ENCODE data around the gene THAP4. TPM values are rescaled to one million over a fixed set of nuclear protein-coding genes. Genes with fewer than 3 reads are reported as not detected.

THAP4 gene
- total RNA-seq, 3 donors from 2014 or later: 35.3 to 45.9 (median 38.1) TPM

- H3K36me3 ChIP-seq: no peaks in the 10 kb centered on the region
- no peaks in the 10 kb centered on the region for H3K4me1 ChIP-seq
- H3K27me3 ChIP-seq: no peaks in the 10 kb centered on the region
- no peak overlapping the region for H3K4me3 ChIP-seq
- no peaks in the 10 kb centered on the region for H3K9me3 ChIP-seq
- TF ChIP-seq CTCF (IDR thresholded peaks at IDR 0.05) (no peak), POLR2AphosphoS5 (IDR thresholded peaks at IDR 0.05) (no peak), POLR2A (IDR thresholded peaks at IDR 0.05) (no peak)
- intact Hi-C loops (cut with DNase I; ENCODE audit: low total_unique reads): no loop called here
- no peak overlapping the region for H3K27ac ChIP-seq
- no peak for DNase-seq (ENCODE audit: low spot score in 2 of 2)
Measured at GRCh38 chr2:241652722-241653121, 15.8 kb upstream of the THAP4 start.

- H3K4me3 ChIP-seq: no peak overlapping the region
- no peaks in the 10 kb centered on the region for H3K4me1 ChIP-seq
- H3K27ac ChIP-seq: no peak overlapping the region
- H3K36me3 ChIP-seq: no peaks in the 10 kb centered on the region
- TF ChIP-seq CTCF (IDR thresholded peaks at IDR 0.05): no peak
- no peak for TF ChIP-seq POLR2A (IDR thresholded peaks at IDR 0.05)
- no peak for TF ChIP-seq POLR2AphosphoS5 (IDR thresholded peaks at IDR 0.05)
- no peak for DNase-seq (ENCODE audit: low spot score in 2 of 2)
- intact Hi-C loops (cut with DNase I; ENCODE audit: low total_unique reads): no loop called here
- no peaks in the 10 kb centered on the region for H3K27me3 ChIP-seq
- no peaks in the 10 kb centered on the region for H3K9me3 ChIP-seq
Measured at GRCh38 chr2:241652142-241652541, 15.2 kb upstream of the THAP4 start.

- no peaks in the 10 kb centered on the region for H3K9me3 ChIP-seq
- H3K36me3 ChIP-seq: no peaks in the 10 kb centered on the region
- H3K4me3 ChIP-seq: no peak overlapping the region
- DNase-seq (ENCODE audit: low spot score in 2 of 2): no peak
- no peak for TF ChIP-seq POLR2A (IDR thresholded peaks at IDR 0.05)
- no peak for TF ChIP-seq POLR2AphosphoS5 (IDR thresholded peaks at IDR 0.05)
- TF ChIP-seq CTCF (IDR thresholded peaks at IDR 0.05): no peak
- H3K4me1 ChIP-seq: no peaks in the 10 kb centered on the region
- intact Hi-C loops (cut with DNase I; ENCODE audit: low total_unique reads): no loop called here
- H3K27me3 ChIP-seq: no peaks in the 10 kb centered on the region
- H3K27ac ChIP-seq: no peak overlapping the region
Measured at GRCh38 chr2:241649927-241650326, 13.0 kb upstream of the THAP4 start.

GRCh38 chr2:241649404-241649803, 12.4 kb upstream of the THAP4 start:
- Histone ChIP-seq H3K36me3 (no peaks in the 10 kb centered on the region), H3K4me1 (no peaks in the 10 kb centered on the region), H3K9me3 (no peaks in the 10 kb centered on the region), H3K27me3 (no peaks in the 10 kb centered on the region), H3K27ac (no peak overlapping the region), H3K4me3 (no peak overlapping the region)
- DNase-seq (ENCODE audit: low spot score in 2 of 2): no peak
- TF ChIP-seq POLR2A (IDR thresholded peaks at IDR 0.05): no peak
- TF ChIP-seq CTCF (IDR thresholded peaks at IDR 0.05): no peak
- TF ChIP-seq POLR2AphosphoS5 (IDR thresholded peaks at IDR 0.05): no peak
- intact Hi-C loops (cut with DNase I; ENCODE audit: low total_unique reads): no loop called here

- no peaks in the 10 kb centered on the region for H3K27me3 ChIP-seq
- intact Hi-C loops (cut with DNase I; ENCODE audit: low total_unique reads): no loop called here
- H3K36me3 ChIP-seq: no peaks in the 10 kb centered on the region
- no peak for TF ChIP-seq POLR2AphosphoS5 (IDR thresholded peaks at IDR 0.05)
- TF ChIP-seq CTCF (IDR thresholded peaks at IDR 0.05): no peak
- no peaks in the 10 kb centered on the region for H3K4me1 ChIP-seq
- no peak overlapping the region for H3K4me3 ChIP-seq
- H3K9me3 ChIP-seq: no peaks in the 10 kb centered on the region
- H3K27ac ChIP-seq: no peak overlapping the region
- no peak for DNase-seq (ENCODE audit: low spot score in 2 of 2)
Measured at GRCh38 chr2:241648453-241648852, 11.5 kb upstream of the THAP4 start.

Data from breast epithelium (tissue), 4 donors.